ENCODE measurements around the gene PNMA8B.

Gene PNMA8B

GRCh38 chr19:46482631-46483030 is 13.0 kb downstream of the PNMA8B start:
- H3K9me3 ChIP-seq (ENCODE audit: control insufficient read depth in 1 of 2, low read length in 2 of 2) = no peaks in the 10 kb centered on the region
- no peak overlapping the region for H3K4me3 ChIP-seq (ENCODE audit: low read depth in 1 of 2, low read length in 2 of 2)
- peaks cover 0 to 6% of the 10 kb centered on the region in 2 donors for H3K4me1 ChIP-seq (ENCODE audit: control insufficient read depth in 1 of 2, insufficient read depth in 2 of 2, low read length in 2 of 2)
- H3K27ac ChIP-seq (ENCODE audit: low read length) = no peak overlapping the region
- peaks cover 6% of the 10 kb centered on the region for H3K27me3 ChIP-seq (ENCODE audit: low read depth, low read length)
- H3K36me3 ChIP-seq (ENCODE audit: control insufficient read depth in 1 of 2, insufficient read depth in 2 of 2, low read length in 2 of 2) = no peaks in the 10 kb centered on the region

DNA sequence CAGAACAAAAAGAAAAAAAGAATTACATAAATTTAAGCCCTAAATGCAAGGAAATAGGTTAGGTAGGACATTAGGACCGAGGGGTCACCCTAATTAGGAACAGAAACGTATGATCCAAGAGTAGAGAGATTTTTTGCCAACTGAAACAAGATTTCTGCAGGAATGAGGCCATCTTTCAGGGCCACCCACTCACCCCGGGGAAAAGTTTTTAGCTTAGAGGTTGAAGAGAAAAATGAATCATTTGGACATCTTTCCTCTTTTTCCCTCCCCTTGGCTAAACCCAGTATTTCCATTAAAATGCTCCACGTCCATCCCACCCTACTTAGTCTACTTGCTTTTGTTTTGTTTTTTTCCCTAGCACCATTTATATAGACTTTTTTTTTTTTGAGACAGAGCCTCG is 13.7 kb downstream of the PNMA8B start:
- Histone ChIP-seq H3K27ac (ENCODE audit: low read length) (no peak overlapping the region), H3K9me3 (ENCODE audit: control insufficient read depth in 1 of 2, low read length in 2 of 2) (no peaks in the 10 kb centered on the region), H3K4me1 (ENCODE audit: control insufficient read depth in 1 of 2, insufficient read depth in 2 of 2, low read length in 2 of 2) (no peaks in the 10 kb centered on the region), H3K4me3 (ENCODE audit: low read depth in 1 of 2, low read length in 2 of 2) (no peak overlapping the region), H3K36me3 (ENCODE audit: control insufficient read depth in 1 of 2, insufficient read depth in 2 of 2, low read length in 2 of 2) (no peaks in the 10 kb centered on the region), H3K27me3 (ENCODE audit: low read depth, low read length) (no peaks in the 10 kb centered on the region)

GRCh38 chr19:46481223-46481848 is 14.3 kb downstream of the PNMA8B start:
- Histone ChIP-seq H3K36me3 (ENCODE audit: control insufficient read depth in 1 of 2, insufficient read depth in 2 of 2, low read length in 2 of 2) (no peaks in the 10 kb centered on the region), H3K4me3 (ENCODE audit: low read depth in 1 of 2, low read length in 2 of 2) (no peak overlapping the region), H3K27ac (ENCODE audit: low read length) (no peak overlapping the region), H3K4me1 (ENCODE audit: control insufficient read depth in 1 of 2, insufficient read depth in 2 of 2, low read length in 2 of 2) (no peaks in the 10 kb centered on the region), H3K27me3 (ENCODE audit: low read depth, low read length) (no peaks in the 10 kb centered on the region), H3K9me3 (ENCODE audit: control insufficient read depth in 1 of 2, low read length in 2 of 2) (no peaks in the 10 kb centered on the region)

DNA sequence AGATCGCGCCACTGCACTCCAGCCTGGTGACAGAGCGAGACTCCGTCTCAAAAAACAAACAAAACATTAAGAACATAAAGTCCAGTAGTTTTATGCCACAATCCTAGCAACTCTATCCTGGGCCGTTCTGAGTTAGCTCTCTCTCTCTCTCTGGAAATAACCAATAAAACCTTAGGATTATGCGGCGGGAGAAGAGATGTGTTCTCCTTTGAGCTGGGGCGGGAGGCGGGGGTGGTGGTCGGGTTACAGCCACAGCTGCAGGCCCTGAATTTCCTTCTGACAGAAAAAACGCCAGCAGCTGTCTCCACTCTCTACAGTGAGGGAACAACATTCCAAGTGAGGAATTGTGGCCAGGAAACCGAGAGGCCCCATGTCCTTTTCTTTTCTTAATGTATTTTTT is 15.3 kb downstream of the PNMA8B start:
- H3K4me3 ChIP-seq (ENCODE audit: low read depth in 1 of 2, low read length in 2 of 2) = no peak overlapping the region

GRCh38 chr19:46478356-46478986 is 17.2 kb downstream of the PNMA8B start:
- H3K27me3 ChIP-seq (ENCODE audit: low read depth, low read length) = no peaks in the 10 kb centered on the region
- no peak overlapping the region for H3K27ac ChIP-seq (ENCODE audit: low read length)
- no peak overlapping the region for H3K4me3 ChIP-seq (ENCODE audit: low read depth in 1 of 2, low read length in 2 of 2)
- H3K4me1 ChIP-seq (ENCODE audit: control insufficient read depth in 1 of 2, insufficient read depth in 2 of 2, low read length in 2 of 2) = no peaks in the 10 kb centered on the region
- no peaks in the 10 kb centered on the region for H3K9me3 ChIP-seq (ENCODE audit: control insufficient read depth in 1 of 2, low read length in 2 of 2)
- H3K36me3 ChIP-seq (ENCODE audit: control insufficient read depth in 1 of 2, insufficient read depth in 2 of 2, low read length in 2 of 2) = no peaks in the 10 kb centered on the region

More for the DNA sequence above, 15.3 kb downstream of the PNMA8B start:
- Histone ChIP-seq H3K27me3 (ENCODE audit: low read depth, low read length) (no peaks in the 10 kb centered on the region), H3K9me3 (ENCODE audit: control insufficient read depth in 1 of 2, low read length in 2 of 2) (no peaks in the 10 kb centered on the region), H3K36me3 (ENCODE audit: control insufficient read depth in 1 of 2, insufficient read depth in 2 of 2, low read length in 2 of 2) (no peaks in the 10 kb centered on the region), H3K27ac (ENCODE audit: low read length) (peak overlapping the region; percentile 71), H3K4me1 (ENCODE audit: control insufficient read depth in 1 of 2, insufficient read depth in 2 of 2, low read length in 2 of 2) (no peaks in the 10 kb centered on the region)

DNA sequence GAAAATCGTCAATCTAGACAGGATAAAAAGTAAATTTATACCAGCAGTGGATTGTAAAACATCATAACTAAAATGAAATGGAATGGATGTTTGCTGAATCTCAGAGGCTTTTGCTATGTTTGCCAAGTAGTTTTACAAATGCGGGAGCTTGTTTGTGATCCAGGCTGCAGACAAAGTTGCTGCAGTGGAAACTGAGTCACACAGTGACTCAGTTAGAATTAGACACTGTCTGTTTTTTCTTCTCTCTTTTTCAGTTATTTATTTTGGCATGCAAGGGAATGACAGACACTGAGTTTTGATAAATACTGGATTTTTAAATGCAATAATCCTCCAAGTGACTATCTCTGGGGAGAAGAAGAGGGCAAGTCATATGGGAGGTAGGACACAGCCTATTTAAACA is 19.7 kb downstream of the PNMA8B start:
- H3K27ac ChIP-seq (ENCODE audit: low read length) = no peak overlapping the region
- H3K9me3 ChIP-seq (ENCODE audit: control insufficient read depth in 1 of 2, low read length in 2 of 2) = no peaks in the 10 kb centered on the region
- peaks cover 6% of the 10 kb centered on the region for H3K27me3 ChIP-seq (ENCODE audit: low read depth, low read length)
- no peak overlapping the region for H3K4me3 ChIP-seq (ENCODE audit: low read depth in 1 of 2, low read length in 2 of 2)
- H3K36me3 ChIP-seq (ENCODE audit: control insufficient read depth in 1 of 2, insufficient read depth in 2 of 2, low read length in 2 of 2) = no peaks in the 10 kb centered on the region
- peaks cover 0 to 7% of the 10 kb centered on the region in 2 donors for H3K4me1 ChIP-seq (ENCODE audit: control insufficient read depth in 1 of 2, insufficient read depth in 2 of 2, low read length in 2 of 2)

DNA sequence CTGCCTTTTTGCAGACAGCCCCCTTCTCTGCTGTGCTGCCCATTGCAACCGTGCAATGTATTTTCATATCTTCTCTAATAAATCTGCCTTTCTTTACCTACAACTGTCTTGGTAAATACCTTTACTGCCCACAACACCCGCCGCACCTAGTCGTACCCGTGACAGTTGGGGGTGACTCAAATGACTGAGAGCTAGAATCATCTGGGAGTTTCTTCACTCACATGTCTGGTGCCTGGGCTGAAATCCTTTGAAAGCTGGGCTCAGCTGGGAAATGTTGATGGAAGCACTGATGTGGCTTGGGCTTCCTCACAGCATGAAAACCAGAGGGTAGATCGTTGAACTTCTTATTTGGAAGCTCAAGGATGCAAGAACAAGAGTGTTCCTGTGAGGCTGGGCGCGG is 21.5 kb downstream of the PNMA8B start:
- Histone ChIP-seq H3K4me1 (ENCODE audit: control insufficient read depth in 1 of 2, insufficient read depth in 2 of 2, low read length in 2 of 2) (peaks cover 0 to 10% of the 10 kb centered on the region in 2 donors), H3K27ac (ENCODE audit: low read length) (no peak overlapping the region), H3K4me3 (ENCODE audit: low read depth in 1 of 2, low read length in 2 of 2) (no peak overlapping the region), H3K36me3 (ENCODE audit: control insufficient read depth in 1 of 2, insufficient read depth in 2 of 2, low read length in 2 of 2) (no peaks in the 10 kb centered on the region), H3K27me3 (ENCODE audit: low read depth, low read length) (peaks cover 6% of the 10 kb centered on the region), H3K9me3 (ENCODE audit: control insufficient read depth in 1 of 2, low read length in 2 of 2) (no peaks in the 10 kb centered on the region)

DNA sequence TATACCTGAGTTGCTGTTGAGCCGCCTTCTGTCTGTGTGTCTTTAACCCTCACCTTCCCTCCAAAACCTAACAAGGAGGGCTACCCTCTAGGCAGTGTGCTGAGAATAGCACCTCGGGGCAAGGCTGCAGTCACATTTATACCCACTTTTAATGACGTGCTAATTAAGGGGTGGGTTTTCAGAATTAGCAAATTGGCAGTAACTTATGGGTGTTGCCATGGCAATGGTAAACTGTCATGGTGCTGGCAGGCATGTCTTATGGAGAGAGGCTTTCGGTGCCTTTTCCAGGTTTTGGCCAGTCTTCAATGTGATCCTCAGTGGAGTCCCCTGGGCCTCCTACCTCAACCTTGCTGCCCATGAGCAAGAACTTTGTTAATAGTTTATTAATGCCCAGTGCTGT is 23.1 kb downstream of the PNMA8B start:
- Histone ChIP-seq H3K27ac (ENCODE audit: low read length) (no peak overlapping the region), H3K9me3 (ENCODE audit: control insufficient read depth in 1 of 2, low read length in 2 of 2) (no peaks in the 10 kb centered on the region), H3K4me1 (ENCODE audit: control insufficient read depth in 1 of 2, insufficient read depth in 2 of 2, low read length in 2 of 2) (peaks cover 0 to 10% of the 10 kb centered on the region in 2 donors), H3K36me3 (ENCODE audit: control insufficient read depth in 1 of 2, insufficient read depth in 2 of 2, low read length in 2 of 2) (no peaks in the 10 kb centered on the region), H3K27me3 (ENCODE audit: low read depth, low read length) (peaks cover 6% of the 10 kb centered on the region), H3K4me3 (ENCODE audit: low read depth in 1 of 2, low read length in 2 of 2) (no peak overlapping the region)

GRCh38 chr19:46471811-46472543 is 23.7 kb downstream of the PNMA8B start:
- H3K4me1 ChIP-seq (ENCODE audit: control insufficient read depth in 1 of 2, insufficient read depth in 2 of 2, low read length in 2 of 2) = peaks cover 0 to 10% of the 10 kb centered on the region in 2 donors
- peak overlapping the region in 1 of 2 donors; percentile 55 for H3K4me3 ChIP-seq (ENCODE audit: low read depth in 1 of 2, low read length in 2 of 2)
- peaks cover 6% of the 10 kb centered on the region for H3K27me3 ChIP-seq (ENCODE audit: low read depth, low read length)
- no peaks in the 10 kb centered on the region for H3K36me3 ChIP-seq (ENCODE audit: control insufficient read depth in 1 of 2, insufficient read depth in 2 of 2, low read length in 2 of 2)
- no peak overlapping the region for H3K27ac ChIP-seq (ENCODE audit: low read length)
- H3K9me3 ChIP-seq (ENCODE audit: control insufficient read depth in 1 of 2, low read length in 2 of 2) = no peaks in the 10 kb centered on the region

GRCh38 chr19:46471116-46471733 is 24.4 kb downstream of the PNMA8B start, which contains the start of gene PNMA8A:
TSS of gene PNMA8A (minus strand) at chr19:46471563. CDS start at chr19:46471035, 528 bp downstream.
- Histone ChIP-seq H3K4me1 (ENCODE audit: control insufficient read depth in 1 of 2, insufficient read depth in 2 of 2, low read length in 2 of 2) (peaks cover 0 to 10% of the 10 kb centered on the region in 2 donors), H3K27me3 (ENCODE audit: low read depth, low read length) (peaks cover 6% of the 10 kb centered on the region), H3K9me3 (ENCODE audit: control insufficient read depth in 1 of 2, low read length in 2 of 2) (no peaks in the 10 kb centered on the region), H3K36me3 (ENCODE audit: control insufficient read depth in 1 of 2, insufficient read depth in 2 of 2, low read length in 2 of 2) (no peaks in the 10 kb centered on the region), H3K4me3 (ENCODE audit: low read depth in 1 of 2, low read length in 2 of 2) (peak within 1 kb of the TSS in 1 of 2 donors; percentile 55), H3K27ac (ENCODE audit: low read length) (no peak within 1 kb of the TSS)

DNA sequence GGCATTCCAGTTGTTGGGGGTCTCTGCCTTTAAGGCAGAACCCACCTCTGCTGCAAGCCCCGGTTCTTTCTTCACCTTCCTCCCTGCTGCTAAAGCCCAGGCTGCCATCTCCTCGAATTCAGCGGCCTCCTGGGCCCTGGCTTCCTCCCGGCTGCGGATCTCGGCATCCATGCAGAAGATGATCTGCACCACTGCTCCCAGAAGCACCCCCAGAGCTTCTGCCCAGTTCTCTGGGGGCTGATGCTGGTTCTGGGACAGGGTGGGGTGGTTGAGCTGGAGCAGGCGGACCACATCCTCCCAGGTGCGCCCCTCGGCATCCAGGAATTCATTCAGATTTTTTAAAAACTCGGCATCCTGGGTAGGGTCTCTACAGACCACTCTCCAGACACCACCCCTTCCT is 25.3 kb downstream of the PNMA8B start:
- no peaks in the 10 kb centered on the region for H3K9me3 ChIP-seq (ENCODE audit: control insufficient read depth in 1 of 2, low read length in 2 of 2)
- H3K4me3 ChIP-seq (ENCODE audit: low read depth in 1 of 2, low read length in 2 of 2) = no peak overlapping the region
- peaks cover 0 to 10% of the 10 kb centered on the region in 2 donors for H3K4me1 ChIP-seq (ENCODE audit: control insufficient read depth in 1 of 2, insufficient read depth in 2 of 2, low read length in 2 of 2)
- no peak overlapping the region for H3K27ac ChIP-seq (ENCODE audit: low read length)
- peaks cover 6% of the 10 kb centered on the region for H3K27me3 ChIP-seq (ENCODE audit: low read depth, low read length)
- H3K36me3 ChIP-seq (ENCODE audit: control insufficient read depth in 1 of 2, insufficient read depth in 2 of 2, low read length in 2 of 2) = no peaks in the 10 kb centered on the region
